GM12891 (cell line): ENCODE measurements around the gene FRMD3.

ENCODE experiments used
- PAX5 ChIP-seq: IDR thresholded peaks from 2 replicates; pipeline ENCODE4 v1.6.1; 2011; ENCODE audit warnings: low read length, moderate library complexity, mild to moderate bottlenecking; ENCODE audit not compliant: insufficient read depth, severe bottlenecking
- POLR2A ChIP-seq: IDR thresholded peaks from 2 replicates; pipeline ENCODE4 v1.6.1; 2011; ENCODE audit warnings: low read depth, low read length, control low read depth
- POLR2AphosphoS5 ChIP-seq: IDR thresholded peaks from 2 replicates; pipeline ENCODE4 v1.6.1; 2011; ENCODE audit warnings: low read depth, low read length, control low read depth
- TAF1 ChIP-seq: IDR thresholded peaks from 2 replicates; pipeline ENCODE4 v1.6.1; 2011; ENCODE audit warnings: low read depth, low read length, control low read depth

DNA sequence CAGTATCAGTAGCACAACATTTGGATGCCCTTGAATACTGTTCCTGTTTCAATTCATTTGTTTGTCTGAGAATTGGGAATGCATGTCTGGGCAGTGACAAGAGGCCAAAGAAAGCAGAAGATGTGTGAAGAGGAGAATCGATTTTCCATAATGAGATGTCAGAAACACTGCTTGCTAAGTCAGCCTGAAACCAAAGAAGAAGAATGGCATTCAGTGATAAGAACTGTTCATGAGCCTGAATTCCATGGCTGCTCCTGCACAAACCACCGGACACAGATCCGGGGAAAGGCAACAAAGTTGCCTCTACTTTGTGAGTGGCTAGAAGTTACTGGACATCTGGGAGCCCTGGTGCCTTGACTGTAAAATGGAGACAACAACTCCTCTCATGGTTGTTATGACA lies 268.1 kb downstream of the FRMD3 start:
- TF ChIP-seq POLR2A, result no peak
- no peak for TF ChIP-seq TAF1
- TF ChIP-seq PAX5, result no peak
- TF ChIP-seq POLR2AphosphoS5, result no peak
